Fibroblast of lung (primary cell): Measurements from ENCODE around the gene DDX20. TPM values are rescaled to one million over a fixed set of nuclear protein-coding genes. Genes with fewer than 3 reads are reported as not detected.
A peak's percentile ranks its signal among the peaks of the same experiment; 100 is the strongest.

ENCODE experiments used
- DNase-seq, 2 donors: peaks; one replicate each; pipeline versions ENCODE4 v3.0.0 to v3.0.0-alpha.2; 2010; ENCODE audit warnings: low read depth in 2 of 2
- H2AFZ ChIP-seq: 2 replicates; pipeline ENCODE4 v1.5.1; 2012; ENCODE audit warnings: low read length, control low read depth, inconsistent platforms
- H3K27ac ChIP-seq: 2 replicates; pipeline ENCODE4 v1.5.1; 2011; ENCODE audit warnings: low read length, control low read depth; ENCODE audit not compliant: insufficient read depth
- H3K27me3 ChIP-seq: 2 replicates; pipeline ENCODE4 v1.5.1; 2011; ENCODE audit warnings: mild to moderate bottlenecking, low read length; ENCODE audit not compliant: control insufficient read depth, insufficient read depth
- H3K36me3 ChIP-seq: 2 replicates; pipeline ENCODE4 v1.5.1; 2011; ENCODE audit warnings: low read length; ENCODE audit not compliant: control insufficient read depth, insufficient read depth
- H3K4me1 ChIP-seq: 2 replicates; pipeline ENCODE4 v1.5.1; 2011; ENCODE audit warnings: low read length; ENCODE audit not compliant: control insufficient read depth, insufficient read depth; ENCODE audit errors: extremely low read depth
- H3K4me2 ChIP-seq: 2 replicates; pipeline ENCODE4 v1.5.1; 2011; ENCODE audit warnings: low read length, control low read depth; ENCODE audit not compliant: insufficient read depth; ENCODE audit errors: extremely low read depth
- H3K4me3 ChIP-seq, 4 experiments: fragments of 200-600 bp in 1 of 4; sonication (generic) in 1 of 4; replicated peaks in 1 of 4; 2 replicates each; pipeline ENCODE4 v1.5.1; 2011 to 2016; ENCODE audit warnings: low read length in 4 of 4, low read depth in 3 of 4, mild to moderate bottlenecking in 3 of 4, control low read depth in 2 of 4, inconsistent platforms in 1 of 4, mixed read lengths in 1 of 4; ENCODE audit not compliant: insufficient read depth in 1 of 4; ENCODE audit errors: control extremely low read depth in 1 of 4
- H3K79me2 ChIP-seq: 2 replicates; pipeline ENCODE4 v1.5.1; 2012; ENCODE audit warnings: mild to moderate bottlenecking, low read length, inconsistent platforms; ENCODE audit not compliant: control insufficient read depth, insufficient read depth
- H3K9ac ChIP-seq: 2 replicates; pipeline ENCODE4 v1.5.1; 2011; ENCODE audit warnings: mild to moderate bottlenecking, low read length, control low read depth; ENCODE audit not compliant: insufficient read depth
- H3K9me3 ChIP-seq: 2 replicates; pipeline ENCODE4 v1.5.1; 2012; ENCODE audit warnings: low read depth, low read length; ENCODE audit not compliant: control insufficient read depth, insufficient read depth
- H4K20me1 ChIP-seq: 2 replicates; pipeline ENCODE4 v1.5.1; 2011; ENCODE audit warnings: low read length; ENCODE audit not compliant: control insufficient read depth, insufficient read depth; ENCODE audit errors: extremely low read depth
- EZH2 ChIP-seq: IDR thresholded peaks from 2 replicates; pipeline ENCODE4 v1.5.1; 2012; ENCODE audit warnings: low read length, control low read depth, mild to moderate bottlenecking; ENCODE audit errors: missing control alignments
- polyA plus RNA-seq, 2 donors: library from polyadenylated mRNA; depleted of rRNA in 1 of 2; stranded (reverse) in 1 of 2; unstranded in 1 of 2; fragments of >200 nt; gene quantifications; 2 replicates each; pipeline ENCODE4 v1.2.1, GENCODE V29; 2011 to 2012; ENCODE audit warnings: missing spikeins in 1 of 2
- total RNA-seq: library from RNA; depleted of rRNA; stranded (reverse); fragments of >200 nt; gene quantifications from 2 replicates; pipeline ENCODE4 v1.2.1, GENCODE V29; 2014
- TF ChIP-seq, protein P1 (sequence below), 2 donors: IDR thresholded peaks in 1 of 2; conservative IDR thresholded peaks in 1 of 2; 1 replicate in 1 of 2; 2 replicates in 1 of 2; pipeline ENCODE4 v1.5.1; 2011 to 2012; ENCODE audit warnings: low read length in 2 of 2, control low read depth in 1 of 2, inconsistent platforms in 1 of 2, low read depth in 1 of 2, mild to moderate bottlenecking in 1 of 2

Gene DDX20
- total and polyA plus RNA-seq, 2 donors (not counting 1 experiment from before 2014, with no cell fraction given): 8.4 to 22.2 TPM

DNA sequence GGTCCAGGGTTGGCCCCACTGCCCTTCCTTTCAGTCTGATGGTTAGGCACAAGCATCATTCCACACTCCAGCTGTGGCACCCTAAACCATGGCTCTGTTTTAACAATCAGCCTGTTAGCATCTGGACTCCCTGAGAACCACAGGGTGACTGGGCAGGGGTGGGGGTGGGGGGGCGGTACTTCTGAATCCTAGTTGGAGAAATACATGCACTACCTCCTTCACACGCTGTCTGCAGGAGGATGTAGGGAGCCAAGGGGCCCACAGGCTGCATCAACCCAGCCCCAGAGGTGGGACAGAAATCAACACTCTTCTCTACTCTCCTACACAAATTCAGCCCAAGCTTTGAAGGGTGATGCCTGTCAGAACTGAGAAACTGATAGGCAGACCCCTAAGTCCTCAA, 23.8 kb downstream of the DDX20 start:
- no peaks in the 10 kb centered on the region for H3K9me3 ChIP-seq
- no peak for DNase-seq
- H3K79me2 ChIP-seq: no peaks in the 10 kb centered on the region
- H3K4me1 ChIP-seq: peaks cover 2% of the 10 kb centered on the region
- H3K27me3 ChIP-seq: no peaks in the 10 kb centered on the region
- H4K20me1 ChIP-seq: no peaks in the 10 kb centered on the region
- H3K4me2 ChIP-seq: no peak overlapping the region
- H3K36me3 ChIP-seq: no peaks in the 10 kb centered on the region
- H2AFZ ChIP-seq: no peak overlapping the region
- H3K27ac ChIP-seq: peak overlapping the region; percentile 25
- H3K9ac ChIP-seq: no peak overlapping the region
- no peak for TF ChIP-seq EZH2
- TF ChIP-seq, protein P1, sequence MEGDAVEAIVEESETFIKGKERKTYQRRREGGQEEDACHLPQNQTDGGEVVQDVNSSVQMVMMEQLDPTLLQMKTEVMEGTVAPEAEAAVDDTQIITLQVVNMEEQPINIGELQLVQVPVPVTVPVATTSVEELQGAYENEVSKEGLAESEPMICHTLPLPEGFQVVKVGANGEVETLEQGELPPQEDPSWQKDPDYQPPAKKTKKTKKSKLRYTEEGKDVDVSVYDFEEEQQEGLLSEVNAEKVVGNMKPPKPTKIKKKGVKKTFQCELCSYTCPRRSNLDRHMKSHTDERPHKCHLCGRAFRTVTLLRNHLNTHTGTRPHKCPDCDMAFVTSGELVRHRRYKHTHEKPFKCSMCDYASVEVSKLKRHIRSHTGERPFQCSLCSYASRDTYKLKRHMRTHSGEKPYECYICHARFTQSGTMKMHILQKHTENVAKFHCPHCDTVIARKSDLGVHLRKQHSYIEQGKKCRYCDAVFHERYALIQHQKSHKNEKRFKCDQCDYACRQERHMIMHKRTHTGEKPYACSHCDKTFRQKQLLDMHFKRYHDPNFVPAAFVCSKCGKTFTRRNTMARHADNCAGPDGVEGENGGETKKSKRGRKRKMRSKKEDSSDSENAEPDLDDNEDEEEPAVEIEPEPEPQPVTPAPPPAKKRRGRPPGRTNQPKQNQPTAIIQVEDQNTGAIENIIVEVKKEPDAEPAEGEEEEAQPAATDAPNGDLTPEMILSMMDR (conservative IDR thresholded peaks at IDR 0.05 in 1 of 2, IDR thresholded peaks at IDR 0.05 in 1 of 2; ENCODE audit: low read depth in 1 of 2, low read length in 2 of 2): no peak
- H3K4me3 ChIP-seq: no peak overlapping the region

DNA sequence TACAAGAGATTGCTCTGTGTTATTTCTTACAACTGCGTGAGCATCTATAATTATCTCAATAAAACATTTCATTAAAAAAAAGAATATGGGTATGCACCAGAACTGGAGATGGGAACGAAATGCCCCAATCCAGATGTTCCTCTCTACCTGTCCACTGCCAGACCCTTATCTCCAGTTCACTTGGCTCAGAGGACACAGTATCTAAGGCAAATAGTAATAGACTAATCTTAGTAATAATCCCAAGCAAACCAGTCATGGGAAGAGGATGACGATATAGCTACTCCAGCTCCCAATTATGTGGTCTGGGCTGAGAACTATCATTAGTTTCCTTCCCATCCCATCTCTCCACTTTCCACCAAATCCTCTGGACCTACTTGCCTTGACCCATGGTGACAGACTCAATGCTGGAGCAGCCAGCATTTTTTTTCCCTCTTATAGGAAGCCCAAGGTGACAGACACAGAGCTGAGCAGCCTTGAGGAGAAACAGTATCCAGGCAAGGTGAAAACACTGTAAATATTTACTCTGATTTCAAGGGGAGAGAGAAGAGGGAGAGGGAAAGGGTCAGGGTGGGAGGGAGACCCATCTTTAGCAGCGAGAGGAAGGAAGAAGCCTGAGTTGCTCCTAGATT, 28.7 kb downstream of the DDX20 start:
- H2AFZ ChIP-seq: no peak overlapping the region
- no peaks in the 10 kb centered on the region for H3K9me3 ChIP-seq
- no peaks in the 10 kb centered on the region for H3K79me2 ChIP-seq
- no peaks in the 10 kb centered on the region for H4K20me1 ChIP-seq
- H3K4me2 ChIP-seq: no peak overlapping the region
- no peaks in the 10 kb centered on the region for H3K36me3 ChIP-seq
- no peak for DNase-seq
- no peak overlapping the region for H3K27ac ChIP-seq
- no peak overlapping the region for H3K9ac ChIP-seq
- no peaks in the 10 kb centered on the region for H3K4me1 ChIP-seq
- H3K27me3 ChIP-seq: peaks cover 9% of the 10 kb centered on the region
- TF ChIP-seq EZH2: no peak
- TF ChIP-seq, protein P1 (conservative IDR thresholded peaks at IDR 0.05 in 1 of 2, IDR thresholded peaks at IDR 0.05 in 1 of 2; ENCODE audit: low read depth in 1 of 2, low read length in 2 of 2): no peak
- H3K4me3 ChIP-seq: no peak overlapping the region

DNA sequence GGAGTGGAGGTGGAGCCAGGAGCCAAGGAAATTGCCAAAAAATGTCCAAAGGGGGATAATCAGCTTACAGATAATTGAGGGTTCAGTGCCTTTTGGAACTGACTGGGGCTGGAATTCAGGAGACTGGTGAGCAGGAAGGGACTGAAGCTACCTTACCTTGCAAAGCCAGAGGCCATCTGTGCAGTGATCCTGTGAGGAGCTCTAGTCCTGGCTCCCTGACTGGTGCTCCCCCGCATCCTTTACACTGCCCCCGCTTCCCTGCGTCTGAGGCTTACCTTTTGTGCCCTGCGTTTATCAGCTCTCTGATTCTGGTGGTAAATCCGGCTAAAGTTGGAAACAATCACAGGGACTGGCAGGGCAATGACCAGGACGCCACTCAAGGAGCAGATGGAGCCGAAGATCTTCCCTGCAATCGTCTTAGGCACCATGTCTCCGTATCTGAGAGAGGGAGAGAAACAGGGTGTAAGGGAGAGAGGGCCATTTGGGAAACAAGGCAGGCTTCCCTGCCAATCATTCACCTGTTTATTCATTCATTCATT, 31.0 kb downstream of the DDX20 start:
- Histone ChIP-seq H3K4me2 (no peak overlapping the region), H2AFZ (no peak overlapping the region), H3K9ac (no peak overlapping the region), H3K4me3 (no peak overlapping the region), H4K20me1 (no peaks in the 10 kb centered on the region), H3K4me1 (no peaks in the 10 kb centered on the region), H3K36me3 (no peaks in the 10 kb centered on the region), H3K79me2 (no peaks in the 10 kb centered on the region), H3K27ac (no peak overlapping the region), H3K27me3 (peaks cover 9% of the 10 kb centered on the region), H3K9me3 (no peaks in the 10 kb centered on the region)
- DNase-seq: no peak
- TF ChIP-seq, protein P1 (conservative IDR thresholded peaks at IDR 0.05 in 1 of 2, IDR thresholded peaks at IDR 0.05 in 1 of 2; ENCODE audit: low read depth in 1 of 2, low read length in 2 of 2): no peak
- no peak for TF ChIP-seq EZH2
